Stimulated activated effector memory CD8-positive, alpha-beta T cell treated with anti-CD3 and anti-CD28 coated beads, Interleukin-12 subunit alpha, Interleukin-12 subunit beta, amount 100 ng/mL, for 72 hours (primary cell): ENCODE measurements around the gene PTGDS.

Source experiments
- ATAC-seq: fragments of 150-1000 bp; cut with Tn5 transposase; 2 replicates; pipeline ENCODE4 v1.10.0; 2021
- DNase-seq, 2 donors: peaks; one replicate each; pipeline ENCODE4 v3.0.0; 2021 to 2022; ENCODE audit warnings: low spot score in 2 of 2
- H3K27ac Mint-ChIP-seq: one replicate; pipeline ENCODE4 v1.8.0; 2022; ENCODE audit warnings: mild to moderate bottlenecking, mixed read lengths
- H3K36me3 Mint-ChIP-seq: one replicate; pipeline ENCODE4 v1.8.0; 2022; ENCODE audit warnings: mild to moderate bottlenecking, mixed read lengths
- H3K4me1 Mint-ChIP-seq: one replicate; pipeline ENCODE4 v1.8.0; 2022; ENCODE audit warnings: mixed read lengths
- H3K4me3 Mint-ChIP-seq: one replicate; pipeline ENCODE4 v1.8.0; 2022; ENCODE audit warnings: mild to moderate bottlenecking, mixed read lengths
- H3K9me3 Mint-ChIP-seq: one replicate; pipeline ENCODE4 v1.8.0; 2022; ENCODE audit warnings: mixed read lengths

PTGDS gene

GRCh38 chr9:137021979-137022661 lies 44.8 kb downstream of the PTGDS start:
- peak; percentile 69 to 87 for DNase-seq
- Mint-ChIP-seq H3K4me1 (peaks cover 21% of the 10 kb centered on the region), H3K4me3 (no peak overlapping the region), H3K9me3 (no peaks in the 10 kb centered on the region), H3K36me3 (peaks cover 21% of the 10 kb centered on the region), H3K27ac (peak overlapping the region; percentile 60)
- ATAC-seq, result peak; percentile 81

- H3K4me1 Mint-ChIP-seq, result peaks cover 25% of the 10 kb centered on the region
These were observed 45.3 kb downstream of the PTGDS start for GRCh38 chr9:137022662-137023008.

GRCh38 chr9:137023157-137023556 lies 45.9 kb downstream of the PTGDS start:
- ATAC-seq, result no peak
- Mint-ChIP-seq H3K36me3 (peaks cover 21% of the 10 kb centered on the region), H3K27ac (no peak overlapping the region), H3K9me3 (no peaks in the 10 kb centered on the region), H3K4me1 (peaks cover 25% of the 10 kb centered on the region), H3K4me3 (no peak overlapping the region)
- DNase-seq, result no peak

More at GRCh38 chr9:137022662-137023008, 45.3 kb downstream of the PTGDS start:
- Mint-ChIP-seq H3K36me3 (peaks cover 21% of the 10 kb centered on the region), H3K27ac (no peak overlapping the region), H3K4me3 (no peak overlapping the region), H3K9me3 (no peaks in the 10 kb centered on the region)
- no peak for ATAC-seq
- no peak for DNase-seq

- Mint-ChIP-seq H3K36me3 (peaks cover 21% of the 10 kb centered on the region), H3K4me3 (no peak overlapping the region), H3K9me3 (no peaks in the 10 kb centered on the region), H3K4me1 (peaks cover 25% of the 10 kb centered on the region), H3K27ac (no peak overlapping the region)
- DNase-seq, result no peak
- ATAC-seq, result no peak
These were observed 46.3 kb downstream of the PTGDS start for GRCh38 chr9:137023583-137023991.

- Mint-ChIP-seq H3K27ac (no peak overlapping the region), H3K36me3 (peaks cover 15% of the 10 kb centered on the region)
These were observed 48.2 kb downstream of the PTGDS start for GRCh38 chr9:137025517-137025966.

GRCh38 chr9:137026384-137026783 lies 49.1 kb downstream of the PTGDS start:
- DNase-seq (no peak), ATAC-seq (no peak)
- Mint-ChIP-seq H3K9me3 (no peaks in the 10 kb centered on the region), H3K4me1 (peaks cover 49% of the 10 kb centered on the region), H3K36me3 (peaks cover 15% of the 10 kb centered on the region), H3K27ac (no peak overlapping the region), H3K4me3 (peak overlapping the region; percentile 77)

More at GRCh38 chr9:137025517-137025966, 48.2 kb downstream of the PTGDS start:
- DNase-seq (no peak), ATAC-seq (no peak)
- Mint-ChIP-seq H3K4me3 (no peak overlapping the region), H3K9me3 (no peaks in the 10 kb centered on the region), H3K4me1 (peaks cover 43% of the 10 kb centered on the region)

GRCh38 chr9:137026828-137027227 lies 49.5 kb downstream of the PTGDS start:
- Mint-ChIP-seq H3K36me3 (peaks cover 12% of the 10 kb centered on the region), H3K4me1 (peaks cover 52% of the 10 kb centered on the region), H3K27ac (peak overlapping the region; percentile 74), H3K9me3 (no peaks in the 10 kb centered on the region), H3K4me3 (peak overlapping the region; percentile 77)
- no peak for ATAC-seq
- no peak for DNase-seq

GRCh38 chr9:137027369-137028262 lies 50.3 kb downstream of the PTGDS start, which contains the start of gene ABCA2:
TSS of gene ABCA2 (minus strand) at chr9:137028237. CDS start at chr9:137028140, 97 bp downstream.
- Mint-ChIP-seq H3K4me1 (peaks cover 54% of the 10 kb centered on the region), H3K36me3 (peaks cover 6% of the 10 kb centered on the region), H3K27ac (peak within 1 kb of the TSS; percentile 74), H3K4me3 (peak within 1 kb of the TSS; percentile 82), H3K9me3 (no peaks in the 10 kb centered on the region)
- ATAC-seq (no peak), DNase-seq (no peak)

- Mint-ChIP-seq H3K4me3 (peak overlapping the region; percentile 82), H3K9me3 (no peaks in the 10 kb centered on the region), H3K4me1 (peaks cover 61% of the 10 kb centered on the region), H3K27ac (no peak overlapping the region), H3K36me3 (peaks cover 6% of the 10 kb centered on the region)
- peak; percentile 71 to 85 for DNase-seq
- peak; percentile 57 for ATAC-seq
These were observed 51.2 kb downstream of the PTGDS start for GRCh38 chr9:137028263-137029057.

- Mint-ChIP-seq H3K36me3 (peaks cover 6% of the 10 kb centered on the region), H3K4me3 (peak overlapping the region; percentile 82), H3K4me1 (peaks cover 62% of the 10 kb centered on the region), H3K9me3 (no peaks in the 10 kb centered on the region), H3K27ac (no peak overlapping the region)
- peak; percentile 59 for ATAC-seq
- peak; percentile 90 to 96 for DNase-seq
These were observed 52.0 kb downstream of the PTGDS start for GRCh38 chr9:137029058-137029936.

GRCh38 chr9:137030006-137030405 lies 52.7 kb downstream of the PTGDS start:
- peaks cover 69% of the 10 kb centered on the region for H3K4me1 Mint-ChIP-seq
- DNase-seq (peak in 1 of 2 donors; percentile 73), ATAC-seq (no peak)
- no peaks in the 10 kb centered on the region for H3K9me3 Mint-ChIP-seq
- peaks cover 12% of the 10 kb centered on the region for H3K36me3 Mint-ChIP-seq
- H3K27ac Mint-ChIP-seq, result peak overlapping the region; percentile 89
- H3K4me3 Mint-ChIP-seq, result peak overlapping the region; percentile 82

GRCh38 chr9:137030538-137031527 lies 53.5 kb downstream of the PTGDS start:
- DNase-seq, result peak; percentile 60 to 88
- peaks cover 73% of the 10 kb centered on the region for H3K4me1 Mint-ChIP-seq
- peaks cover 16% of the 10 kb centered on the region for H3K36me3 Mint-ChIP-seq
- H3K4me3 Mint-ChIP-seq, result peak overlapping the region; percentile 82
- H3K27ac Mint-ChIP-seq, result peak overlapping the region; percentile 89
- no peaks in the 10 kb centered on the region for H3K9me3 Mint-ChIP-seq
- ATAC-seq, result peak; percentile 5
